Smooth muscle cell (in vitro differentiated cells): ENCODE data around the gene C2orf69. TPM values are rescaled to one million over a fixed set of nuclear protein-coding genes. Genes with fewer than 3 reads are reported as not detected.

Experiments used
- DNase-seq: peaks from one replicate; lab custom pipeline; 2025; ENCODE audit not compliant: unreplicated experiment; lab: John Stamatoyannopoulos, UW
- H2AFZ ChIP-seq: fragments of 200-600 bp; sonication (generic); 2 replicates; pipeline ENCODE4 v1.6.0; 2016; ENCODE audit warnings: antibody characterized with exemption, low read depth, mild to moderate bottlenecking
- H3F3A ChIP-seq: fragments of 200-600 bp; sonication (generic); 2 replicates; pipeline ENCODE4 v1.6.0; 2017; ENCODE audit warnings: antibody characterized with exemption, low read depth
- H3K27ac ChIP-seq: fragments of 200-600 bp; sonication (generic); 2 replicates; pipeline ENCODE4 v1.5.1; 2016; ENCODE audit warnings: low read depth, mild to moderate bottlenecking
- H3K27me3 ChIP-seq: fragments of 200-600 bp; sonication (generic); 2 replicates; pipeline ENCODE4 v1.6.1; 2016; ENCODE audit warnings: low read depth, mild to moderate bottlenecking
- H3K36me3 ChIP-seq: fragments of 200-600 bp; sonication (generic); 2 replicates; pipeline ENCODE4 v1.5.1; 2016; ENCODE audit warnings: low read depth
- H3K4me1 ChIP-seq: fragments of 200-600 bp; sonication (generic); 2 replicates; pipeline ENCODE4 v1.5.1; 2016; ENCODE audit warnings: low read depth
- H3K4me2 ChIP-seq: fragments of 200-600 bp; sonication (generic); 2 replicates; pipeline ENCODE4 v1.6.0; 2016; ENCODE audit warnings: mild to moderate bottlenecking
- H3K4me3 ChIP-seq: fragments of 200-600 bp; sonication (generic); 2 replicates; pipeline ENCODE4 v1.5.1; 2016; ENCODE audit warnings: mild to moderate bottlenecking
- H3K79me2 ChIP-seq: fragments of 200-600 bp; sonication (generic); 2 replicates; pipeline ENCODE4 v1.6.0; 2016; ENCODE audit warnings: low read depth, mild to moderate bottlenecking
- H3K9ac ChIP-seq: fragments of 200-600 bp; sonication (generic); 2 replicates; pipeline ENCODE4 v1.6.0; 2016; ENCODE audit warnings: low read depth
- H3K9me3 ChIP-seq: fragments of 200-600 bp; sonication (generic); replicated peaks from 2 replicates; pipeline ENCODE4 v1.5.1; 2016; ENCODE audit warnings: low read depth
- H4K20me1 ChIP-seq: fragments of 200-600 bp; sonication (generic); 2 replicates; pipeline ENCODE4 v1.6.0; 2016; ENCODE audit warnings: low read depth
- CTCF ChIP-seq: fragments of 200-600 bp; sonication (generic); IDR thresholded peaks from 2 replicates; pipeline ENCODE4 v1.5.1; 2017; ENCODE audit warnings: borderline replicate concordance, mild to moderate bottlenecking, antibody characterized with exemption; ENCODE audit not compliant: insufficient read depth, poor library complexity, severe bottlenecking
- WGBS: methylation state at CpG from one replicate; pipeline ENCODE4 v1.1.7; 2016; ENCODE audit warnings: low lambda C conversion rate; 5-methylcytosine and 5-hydroxymethylcytosine counted together
- polyA plus RNA-seq: library from polyadenylated mRNA; unstranded; fragments of >200 nt; fragmentation: Nextera tagmentation; extraction: Ambion mirVana; gene quantifications from 2 replicates; pipeline ENCODE4 v1.2.1, GENCODE V29; 2016
- total RNA-seq: library from RNA; depleted of rRNA; stranded (reverse); fragments of >200 nt; gene quantifications from 2 replicates; pipeline ENCODE4 v1.2.3, GENCODE V29; 2014

C2orf69 gene
- total and polyA plus RNA-seq, 2 experiments from 2014 or later, result 7.7 to 10.1 TPM

DNA sequence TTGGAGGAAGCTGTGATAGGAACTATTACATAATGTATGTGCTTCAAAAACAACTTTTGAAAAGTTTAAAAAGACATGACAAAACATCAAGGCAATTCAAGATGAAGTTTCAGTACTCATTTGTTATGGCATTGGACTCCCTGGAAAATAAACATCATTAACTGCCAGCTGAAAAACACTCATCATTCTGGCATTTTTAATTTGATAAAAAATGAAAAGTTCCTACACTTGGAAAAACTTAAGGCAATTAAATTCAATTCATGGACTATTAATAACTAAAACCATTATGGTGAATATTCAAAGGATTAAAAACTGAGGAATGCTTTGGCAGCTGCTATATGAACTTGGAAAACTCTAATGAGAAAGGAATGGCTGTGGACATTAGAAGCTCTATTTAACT is 35.7 kb downstream of the C2orf69 start:
- H4K20me1 ChIP-seq, result peaks cover 29% of the 10 kb centered on the region
- H3K4me1 ChIP-seq, result no peaks in the 10 kb centered on the region

DNA sequence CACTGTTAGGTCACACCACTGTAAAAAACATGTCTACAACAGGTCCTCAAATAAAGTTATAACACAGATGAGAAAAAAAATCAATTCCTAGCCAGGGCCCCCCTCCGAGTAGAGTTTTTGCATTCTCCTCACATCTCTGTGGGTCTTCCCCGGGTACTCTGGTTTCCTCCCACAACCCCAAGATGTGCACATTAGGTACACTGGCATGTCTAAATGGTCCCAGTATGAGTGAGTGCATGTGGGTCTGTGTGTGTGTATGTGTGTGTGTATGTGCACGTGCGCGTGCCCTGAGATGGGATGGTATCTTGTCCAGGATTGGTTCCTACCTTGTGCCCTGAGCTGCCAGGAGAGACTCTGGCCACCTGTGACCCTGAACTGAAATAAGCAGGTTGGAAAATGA is 39.3 kb downstream of the C2orf69 start:
- Histone ChIP-seq H3K79me2 (peaks cover 49% of the 10 kb centered on the region), H3K9me3 (no peaks in the 10 kb centered on the region), H3K27ac (no peak overlapping the region), H3K9ac (no peak overlapping the region), H3K36me3 (no peaks in the 10 kb centered on the region), H3K4me1 (peaks cover 6% of the 10 kb centered on the region), H3K4me3 (no peak overlapping the region), H2AFZ (no peak overlapping the region), H3K4me2 (no peak overlapping the region), H4K20me1 (peaks cover 39% of the 10 kb centered on the region), H3F3A (no peaks in the 10 kb centered on the region), H3K27me3 (no peaks in the 10 kb centered on the region)
- TF ChIP-seq CTCF, result no peak
- 98% methylated on average over 5 of the region's 5 CpGs for WGBS
- no peak for DNase-seq

More for the DNA sequence above, 35.7 kb downstream of the C2orf69 start:
- TF ChIP-seq CTCF, result no peak
- no peak for DNase-seq
- Histone ChIP-seq H3K27me3 (no peaks in the 10 kb centered on the region), H3K27ac (no peak overlapping the region), H3K9me3 (no peaks in the 10 kb centered on the region), H2AFZ (no peak overlapping the region), H3K4me2 (no peak overlapping the region), H3K79me2 (peaks cover 19% of the 10 kb centered on the region), H3F3A (no peaks in the 10 kb centered on the region), H3K4me3 (no peak overlapping the region), H3K36me3 (no peaks in the 10 kb centered on the region), H3K9ac (no peak overlapping the region)

DNA sequence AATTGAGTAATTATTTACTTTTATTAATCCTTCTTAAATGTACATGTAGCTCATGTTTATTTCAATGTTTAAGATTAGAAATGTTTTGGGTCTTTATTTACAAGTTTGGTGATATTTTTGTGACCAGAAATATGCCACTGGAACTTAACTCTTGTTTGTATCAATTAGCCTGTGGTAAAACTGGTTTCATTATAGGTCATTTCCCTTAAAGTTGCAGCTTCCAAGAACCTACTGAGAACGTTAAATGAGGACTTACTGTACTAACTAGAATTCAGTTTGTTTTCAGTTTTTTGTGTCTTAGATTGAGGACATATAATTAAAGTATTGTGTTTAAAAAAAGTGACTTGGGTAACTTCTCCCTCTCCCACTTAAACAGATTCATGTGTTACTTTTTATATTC is 39.9 kb downstream of the C2orf69 start:
- 83% methylated on average over 1 of the region's 1 CpG for WGBS
- peaks cover 6% of the 10 kb centered on the region for H3K4me1 ChIP-seq
- H3K27me3 ChIP-seq, result no peaks in the 10 kb centered on the region
- no peak overlapping the region for H3K4me3 ChIP-seq
- no peaks in the 10 kb centered on the region for H3K36me3 ChIP-seq
- no peaks in the 10 kb centered on the region for H3K9me3 ChIP-seq
- no peak overlapping the region for H3K9ac ChIP-seq
- DNase-seq, result no peak
- H3K4me2 ChIP-seq, result no peak overlapping the region
- no peaks in the 10 kb centered on the region for H3F3A ChIP-seq
- peaks cover 52% of the 10 kb centered on the region for H3K79me2 ChIP-seq
- no peak for TF ChIP-seq CTCF
- H4K20me1 ChIP-seq, result peaks cover 39% of the 10 kb centered on the region
- no peak overlapping the region for H3K27ac ChIP-seq
- no peak overlapping the region for H2AFZ ChIP-seq

GRCh38 chr2:199955007-199955338 is 43.9 kb downstream of the C2orf69 start:
- peak overlapping the region; percentile 87 for H3K27ac ChIP-seq
- H3K79me2 ChIP-seq, result peaks cover 76% of the 10 kb centered on the region
- peak overlapping the region; percentile 87 for H3K9ac ChIP-seq
- no peaks in the 10 kb centered on the region for H3K9me3 ChIP-seq
- H3K27me3 ChIP-seq, result no peaks in the 10 kb centered on the region
- H3F3A ChIP-seq, result no peaks in the 10 kb centered on the region
- H3K4me2 ChIP-seq, result peak overlapping the region; percentile 87
- H3K4me1 ChIP-seq, result peaks cover 19% of the 10 kb centered on the region
- peak overlapping the region; percentile 73 for H3K4me3 ChIP-seq
- peaks cover 20% of the 10 kb centered on the region for H4K20me1 ChIP-seq
- WGBS, result under 1% methylated on average over 13 of the region's 13 CpGs
- H2AFZ ChIP-seq, result peak overlapping the region; percentile 84
- no peak for TF ChIP-seq CTCF
- DNase-seq, result no peak
- H3K36me3 ChIP-seq, result no peaks in the 10 kb centered on the region
